Mesothelial cell of epicardium (in vitro differentiated cells): Measurements from ENCODE around the gene VPS54. TPM values are rescaled to one million over a fixed set of nuclear protein-coding genes. Genes with fewer than 3 reads are reported as not detected.
A peak's percentile ranks its signal among the peaks of the same experiment; 100 is the strongest.

ENCODE experiments used
- DNase-seq, 2 experiments: peaks; one replicate each; pipeline ENCODE4 v3.0.0; 2021; ENCODE audit warnings: low spot score in 2 of 2; ENCODE audit not compliant: unreplicated experiment in 2 of 2
- H3K27ac Mint-ChIP-seq: 2 replicates; pipeline ENCODE4 v1.8.0; 2021; ENCODE audit warnings: mixed read lengths
- H3K27me3 Mint-ChIP-seq: 2 replicates; pipeline ENCODE4 v1.8.0; 2021; ENCODE audit warnings: low read depth, mixed read lengths
- H3K36me3 Mint-ChIP-seq: 2 replicates; pipeline ENCODE4 v1.8.0; 2021; ENCODE audit warnings: mixed read lengths
- H3K4me1 Mint-ChIP-seq: 2 replicates; pipeline ENCODE4 v1.8.0; 2021; ENCODE audit warnings: mixed read lengths
- H3K4me3 Mint-ChIP-seq: 2 replicates; pipeline ENCODE4 v1.8.0; 2021; ENCODE audit warnings: mild to moderate bottlenecking, moderate library complexity, mixed read lengths
- H3K9me3 Mint-ChIP-seq: 2 replicates; pipeline ENCODE4 v1.8.0; 2021; ENCODE audit warnings: mixed read lengths
- CTCF ChIP-seq: fragments of 200-600 bp; sonication (generic); IDR thresholded peaks from one replicate; pipeline ENCODE4 v1.5.0; 2021; ENCODE audit warnings: antibody characterized with exemption; ENCODE audit not compliant: unreplicated experiment
- total RNA-seq: library from RNA; stranded (reverse); gene quantifications from 3 replicates; pipeline ENCODE4 v1.2.1, GENCODE V29; 2021

Gene VPS54
- total RNA-seq, 1 donor from 2014 or later = 35.4 TPM

- Mint-ChIP-seq H3K4me1 (peaks cover 12% of the 10 kb centered on the region), H3K27me3 (no peaks in the 10 kb centered on the region), H3K36me3 (peaks cover 25% of the 10 kb centered on the region), H3K9me3 (no peaks in the 10 kb centered on the region), H3K27ac (no peak overlapping the region), H3K4me3 (no peak overlapping the region)
- no peak for DNase-seq
- no peak for TF ChIP-seq CTCF
Observed at GRCh38 chr2:63866009-63866709, 153.1 kb downstream of the VPS54 start.

DNA sequence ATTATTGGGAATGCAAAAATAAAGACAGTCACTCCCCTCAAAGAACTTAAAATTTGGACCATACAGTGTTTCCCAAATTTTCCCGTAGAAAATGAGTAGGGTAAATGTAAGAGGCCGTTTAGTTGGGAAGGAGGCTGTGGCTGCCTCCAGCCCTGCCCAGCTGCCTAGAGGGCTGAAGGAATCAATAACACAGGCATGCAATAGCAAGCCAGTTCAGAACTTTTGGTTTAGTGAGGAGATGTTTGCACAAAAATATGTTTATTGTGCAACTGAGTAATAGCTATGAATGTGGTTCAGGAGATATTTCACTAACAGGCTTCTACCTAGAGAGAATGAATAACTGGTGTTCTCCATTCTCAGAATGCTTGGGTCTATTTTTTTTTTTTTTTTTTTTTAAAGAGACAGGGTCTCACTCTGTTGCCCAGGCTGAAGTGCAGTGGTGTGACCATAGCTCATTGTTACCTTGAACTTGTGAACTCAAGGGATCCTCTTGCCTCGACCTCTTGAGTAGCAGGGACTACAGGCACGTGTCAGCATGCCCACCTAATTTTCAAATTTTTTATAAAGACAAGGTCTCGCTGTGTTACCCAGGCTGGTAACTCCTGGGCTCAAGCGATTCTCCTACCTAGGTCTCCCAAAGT is 153.9 kb downstream of the VPS54 start:
- TF ChIP-seq CTCF = no peak
- H3K4me1 Mint-ChIP-seq = peaks cover 9% of the 10 kb centered on the region
- DNase-seq = no peak
- peak overlapping the region; percentile 59 for H3K27ac Mint-ChIP-seq
- H3K36me3 Mint-ChIP-seq = peaks cover 26% of the 10 kb centered on the region
- no peaks in the 10 kb centered on the region for H3K9me3 Mint-ChIP-seq
- no peaks in the 10 kb centered on the region for H3K27me3 Mint-ChIP-seq
- H3K4me3 Mint-ChIP-seq = no peak overlapping the region

DNA sequence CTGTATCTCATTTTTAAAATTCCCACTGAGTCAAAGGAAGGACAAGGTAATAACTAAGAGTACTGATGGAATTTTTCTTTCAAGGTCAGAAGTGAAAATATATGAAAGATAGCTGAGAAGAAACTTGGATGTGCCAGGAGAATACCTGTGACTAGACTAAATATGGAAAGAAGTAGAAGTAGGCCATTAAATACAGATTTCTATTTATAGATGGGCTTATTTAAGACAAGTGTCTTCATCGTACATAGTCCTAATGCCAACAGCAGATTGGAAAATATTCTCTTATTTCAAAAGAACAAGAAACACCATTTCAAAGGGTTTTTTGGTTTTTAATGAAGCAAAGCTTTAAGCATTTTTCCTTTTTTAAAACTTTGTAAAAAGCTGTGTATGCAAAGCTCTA is 155.5 kb downstream of the VPS54 start:
- no peak for TF ChIP-seq CTCF
- H3K27me3 Mint-ChIP-seq = no peaks in the 10 kb centered on the region
- H3K27ac Mint-ChIP-seq = no peak overlapping the region
- no peak overlapping the region for H3K4me3 Mint-ChIP-seq
- H3K36me3 Mint-ChIP-seq = peaks cover 34% of the 10 kb centered on the region
- no peak for DNase-seq
- H3K4me1 Mint-ChIP-seq = peaks cover 7% of the 10 kb centered on the region
- H3K9me3 Mint-ChIP-seq = no peaks in the 10 kb centered on the region

DNA sequence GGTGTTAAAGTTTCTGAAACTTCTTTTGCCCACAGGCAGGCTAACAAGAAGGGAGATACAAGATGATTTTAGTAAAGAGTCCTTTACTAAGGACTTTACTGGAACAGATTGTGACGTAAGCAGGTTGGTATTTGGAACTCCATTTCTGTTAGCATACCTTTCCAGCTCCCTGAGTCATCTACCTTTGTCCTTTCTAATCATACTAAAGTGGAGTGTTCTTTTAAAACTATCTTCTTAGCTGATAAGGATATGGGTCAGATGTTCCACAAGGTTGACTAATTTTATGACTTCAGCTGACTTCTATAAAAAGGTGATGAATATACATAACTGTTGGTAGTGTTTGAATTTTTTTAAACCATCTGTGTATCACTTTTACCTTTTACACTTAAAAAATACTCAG is 156.4 kb downstream of the VPS54 start:
- Mint-ChIP-seq H3K27ac (peak overlapping the region; percentile 83), H3K9me3 (peaks cover 5% of the 10 kb centered on the region), H3K4me1 (peaks cover 7% of the 10 kb centered on the region)

GRCh38 chr2:63861220-63861822 is 157.9 kb downstream of the VPS54 start:
- no peak overlapping the region for H3K4me3 Mint-ChIP-seq

More for the DNA sequence above, 156.4 kb downstream of the VPS54 start:
- no peak for TF ChIP-seq CTCF
- H3K36me3 Mint-ChIP-seq = peaks cover 33% of the 10 kb centered on the region
- no peaks in the 10 kb centered on the region for H3K27me3 Mint-ChIP-seq
- H3K4me3 Mint-ChIP-seq = no peak overlapping the region
- DNase-seq = no peak

More at GRCh38 chr2:63861220-63861822, 157.9 kb downstream of the VPS54 start:
- peaks cover 43% of the 10 kb centered on the region for H3K36me3 Mint-ChIP-seq
- peaks cover 7% of the 10 kb centered on the region for H3K4me1 Mint-ChIP-seq
- H3K9me3 Mint-ChIP-seq = peaks cover 6% of the 10 kb centered on the region
- H3K27ac Mint-ChIP-seq = no peak overlapping the region
- no peaks in the 10 kb centered on the region for H3K27me3 Mint-ChIP-seq
- DNase-seq = peak in 1 of 2 experiments; percentile 45
- TF ChIP-seq CTCF = peak; percentile 62
